ENCODE data around the gene SLC5A6.

DNA sequence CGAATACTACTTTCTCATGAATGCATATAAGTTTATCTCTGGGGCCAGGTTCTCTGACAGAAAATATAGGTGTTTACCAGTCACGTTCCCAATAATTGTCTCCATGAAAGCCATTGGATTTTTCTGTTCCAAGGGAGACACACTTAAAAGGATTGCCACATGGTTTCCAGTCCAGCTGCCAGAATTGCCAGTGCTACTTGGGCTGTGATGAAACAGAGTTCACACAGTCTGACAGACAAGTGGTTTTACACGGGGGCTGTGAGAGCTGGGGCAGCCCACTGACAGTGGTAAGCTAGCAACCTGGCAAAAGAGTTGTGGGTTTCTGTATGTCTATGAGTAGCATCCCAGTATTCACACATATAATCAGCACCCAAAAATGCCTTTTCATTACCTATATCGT lies 28.0 kb downstream of the SLC5A6 start:
- TF ChIP-seq POLR2A (IDR thresholded peaks at IDR 0.05; ENCODE audit: low read depth, low read length) (no peak), PAX5 (IDR thresholded peaks at IDR 0.05; ENCODE audit: insufficient read depth, low read length, severe bottlenecking) (no peak), POLR2AphosphoS5 (IDR thresholded peaks at IDR 0.05; ENCODE audit: low read depth, low read length) (no peak), TAF1 (IDR thresholded peaks at IDR 0.05; ENCODE audit: low read depth, low read length) (no peak)
